NCI-H2107 treated with DMSO at 0.1 percent for 48 hours (cell line): ENCODE data around the gene ADGRD1.

ENCODE experiments used
- DNase-seq: peaks from one replicate; lab custom pipeline; 2025; ENCODE audit not compliant: unreplicated experiment; lab: John Stamatoyannopoulos, UW

The ADGRD1 gene

DNA sequence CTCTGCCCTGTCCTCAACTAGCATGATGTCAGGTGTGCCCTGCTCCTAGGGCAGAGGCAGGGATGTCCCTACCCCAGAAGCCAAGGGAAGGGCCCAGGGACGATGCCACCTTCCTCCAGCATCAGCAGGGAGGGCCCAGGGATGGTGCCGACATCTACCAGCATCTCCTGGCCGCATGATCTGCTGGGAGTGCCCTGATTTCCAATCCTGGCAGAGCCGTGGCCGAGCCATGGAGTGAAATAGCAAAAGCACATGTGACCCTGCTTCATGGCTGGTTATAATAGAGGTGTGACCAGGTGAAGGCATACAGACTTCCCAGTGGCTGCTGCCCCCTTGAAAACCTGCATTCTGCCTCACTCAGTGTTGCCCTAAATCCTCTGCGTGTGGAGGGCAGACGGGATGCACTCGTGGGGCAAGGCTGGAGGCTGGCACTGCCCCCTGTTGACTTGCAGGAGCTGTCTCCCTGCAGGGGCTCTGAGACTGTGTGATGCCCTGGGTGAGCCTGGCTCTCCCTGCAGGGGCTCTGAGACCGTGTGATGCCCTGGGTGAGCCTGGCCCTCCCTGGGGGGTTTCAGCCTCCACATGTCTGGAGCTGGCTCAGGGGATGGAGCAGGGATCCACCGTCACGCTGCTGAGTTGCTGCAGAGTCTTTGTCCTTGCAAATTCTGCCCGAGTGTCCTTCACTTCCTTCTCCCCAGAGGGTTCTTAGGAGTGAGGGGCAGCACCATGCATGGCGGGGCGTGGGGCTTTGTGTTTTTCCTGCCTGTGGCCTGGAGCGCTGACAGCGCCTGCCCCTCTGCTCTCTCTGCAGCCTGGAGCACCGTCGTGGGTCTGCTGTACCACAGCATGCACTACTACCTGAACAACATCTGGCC is 51.7 kb downstream of the ADGRD1 start:
- no peak for DNase-seq

DNA sequence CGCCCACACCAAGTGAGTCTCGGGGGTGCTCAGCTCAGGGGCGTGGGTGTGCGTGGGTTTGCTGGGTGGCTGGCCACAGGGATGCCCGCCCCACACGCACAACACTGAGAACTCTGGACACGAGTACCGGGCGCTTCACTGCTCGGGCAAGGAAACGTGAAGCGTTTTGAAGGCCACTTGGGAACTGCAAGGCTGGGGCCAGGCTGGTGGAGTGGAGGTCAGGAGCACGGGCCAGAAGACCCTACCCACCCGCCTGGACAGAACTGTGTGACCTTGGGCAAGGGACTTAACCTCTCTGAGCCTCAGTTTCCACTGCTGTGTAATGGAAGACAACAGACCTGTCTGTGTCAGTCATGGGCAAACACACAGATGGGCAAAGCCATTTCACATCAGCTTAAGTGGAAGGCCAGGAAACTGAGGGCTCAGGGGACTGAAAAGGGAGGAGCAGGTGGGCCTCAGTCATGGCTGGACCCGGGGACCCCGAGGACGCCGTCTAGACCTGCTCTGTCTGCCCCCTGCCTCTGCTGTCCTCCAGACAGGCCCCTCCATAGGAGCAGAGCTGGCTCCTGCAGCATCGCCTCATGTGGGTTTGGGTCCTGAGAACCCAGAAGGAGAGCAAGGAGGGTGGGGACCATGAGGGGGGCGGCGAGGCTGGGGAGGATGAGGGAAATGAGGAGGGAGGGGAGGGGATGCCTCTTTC is 52.5 kb downstream of the ADGRD1 start:
- no peak for DNase-seq

GRCh38 chr12:131007031-131007739 is 53.5 kb downstream of the ADGRD1 start:
- no peak for DNase-seq

DNA sequence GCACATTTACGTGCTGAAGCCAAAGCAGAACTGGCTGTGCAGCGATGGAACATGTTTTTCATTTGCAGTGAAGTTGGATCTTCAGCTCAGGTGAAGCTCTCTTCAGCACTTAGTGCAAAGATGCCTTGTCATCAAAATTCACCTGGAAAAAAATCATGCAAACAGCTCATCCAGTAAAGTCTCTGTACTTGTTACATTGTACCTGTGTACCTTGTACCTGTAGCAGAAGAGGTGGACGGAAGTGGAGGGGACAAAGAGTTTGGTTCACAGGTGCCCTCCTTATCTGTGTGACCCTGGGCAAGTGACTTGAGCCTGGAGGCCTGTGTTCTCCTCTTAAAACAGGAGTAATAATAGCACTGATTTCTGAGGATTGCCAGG is 54.0 kb downstream of the ADGRD1 start:
- DNase-seq, result no peak

GRCh38 chr12:131008131-131008912 is 54.6 kb downstream of the ADGRD1 start:
- DNase-seq, result no peak

DNA sequence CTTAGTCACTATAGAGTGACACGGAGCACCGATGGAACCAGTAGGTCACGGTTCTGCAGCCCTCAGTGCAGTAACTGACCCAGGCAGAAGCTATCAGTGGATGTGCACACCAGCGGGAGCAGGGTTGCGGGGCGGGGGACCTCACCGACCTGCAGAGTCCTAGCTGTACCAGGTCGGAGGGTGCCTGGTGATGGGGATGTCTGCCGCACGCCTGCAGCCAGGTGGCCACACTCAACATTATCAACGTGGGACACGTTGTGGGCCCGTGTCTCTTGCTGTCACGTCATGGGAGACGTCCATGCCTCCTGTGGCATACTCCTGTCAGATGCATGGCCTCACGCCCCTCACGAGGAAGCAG is 55.2 kb downstream of the ADGRD1 start:
- DNase-seq, result no peak

DNA sequence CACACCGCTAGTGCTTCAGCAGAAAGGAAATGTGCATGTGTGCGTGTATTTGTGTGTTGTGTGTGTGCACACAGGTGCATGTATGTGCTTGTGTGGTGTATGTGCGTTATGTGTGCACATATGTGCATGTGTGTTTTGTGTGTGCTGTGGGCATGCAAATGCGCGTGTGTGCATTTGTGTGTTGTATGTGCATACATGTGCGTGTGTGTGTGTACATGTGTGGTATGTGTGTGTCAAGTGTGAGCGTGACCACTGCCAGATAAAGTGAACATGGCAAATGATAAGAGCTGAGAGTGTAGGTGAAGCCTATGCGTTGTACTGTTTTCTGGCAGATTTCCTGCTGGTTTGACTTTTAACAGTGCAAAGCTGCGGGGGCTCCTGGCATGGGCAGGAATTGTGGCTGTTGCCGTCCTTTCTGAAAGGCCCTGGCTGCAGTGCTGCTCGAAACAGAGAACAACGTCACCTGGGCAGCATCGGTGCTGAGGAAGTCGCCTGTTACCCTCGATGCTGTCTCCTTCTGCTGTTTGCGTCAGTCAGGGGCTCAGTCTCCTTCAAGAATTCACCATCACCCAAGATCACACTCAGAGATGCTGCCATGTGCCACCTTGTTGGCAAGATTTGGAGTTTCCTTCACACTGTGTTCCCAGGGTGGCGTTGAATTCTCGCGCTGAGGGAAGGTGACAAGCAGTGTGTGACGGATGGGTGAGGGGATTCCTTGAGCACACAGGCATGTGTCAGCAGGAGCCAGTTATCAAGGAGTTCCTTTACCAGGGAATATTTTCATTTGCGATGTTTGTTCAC is 56.1 kb downstream of the ADGRD1 start:
- no peak for DNase-seq

GRCh38 chr12:131010396-131011131 is 56.9 kb downstream of the ADGRD1 start:
- DNase-seq, result no peak

GRCh38 chr12:131011165-131012079 is 57.7 kb downstream of the ADGRD1 start:
- DNase-seq, result no peak

- no peak for DNase-seq
These were observed 58.8 kb downstream of the ADGRD1 start for GRCh38 chr12:131012279-131013069.

- DNase-seq, result no peak
These were observed 59.4 kb downstream of the ADGRD1 start for GRCh38 chr12:131013118-131013517.

- DNase-seq, result no peak
These were observed 60.6 kb downstream of the ADGRD1 start for GRCh38 chr12:131014343-131014742.

GRCh38 chr12:131015581-131016337 is 62.1 kb downstream of the ADGRD1 start:
- DNase-seq, result no peak

GRCh38 chr12:131017477-131017991 is 63.8 kb downstream of the ADGRD1 start:
- DNase-seq, result no peak

DNA sequence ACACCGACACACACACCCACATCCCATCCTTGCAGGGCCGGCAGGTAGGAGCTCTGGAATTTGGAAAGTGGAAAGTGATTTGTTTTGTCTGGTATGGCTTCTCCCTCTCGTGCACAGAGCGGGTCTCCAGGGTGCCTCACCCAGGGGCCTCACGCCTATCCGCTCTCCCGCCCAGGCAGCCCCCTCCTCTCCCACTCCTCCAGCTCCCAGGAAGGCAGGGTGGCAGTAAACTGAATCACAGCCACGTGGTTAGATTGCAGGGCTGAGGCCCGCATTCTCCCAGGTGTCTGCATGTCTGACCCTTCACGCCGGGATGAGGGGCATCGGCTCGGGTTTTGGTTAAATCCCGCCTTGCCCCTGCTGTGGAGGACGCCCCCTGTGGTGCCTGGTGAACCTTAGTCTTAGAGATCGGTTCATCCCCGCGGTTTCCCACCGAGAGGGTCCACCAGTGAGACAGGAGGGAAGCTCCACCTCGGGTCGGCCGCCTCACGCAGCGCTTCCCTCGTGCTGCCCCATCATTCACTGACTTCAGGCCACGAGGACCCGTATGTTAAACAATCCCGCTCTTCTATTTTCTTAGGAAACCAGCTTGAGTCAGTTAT is 64.4 kb downstream of the ADGRD1 start:
- no peak for DNase-seq

GRCh38 chr12:131018808-131019397 is 65.2 kb downstream of the ADGRD1 start:
- no peak for DNase-seq
